Activated B cell treated with CpG ODN at 0.5 μM for 24 hours (primary cell): ENCODE measurements around the gene CNGB1. TPM values are rescaled to one million over a fixed set of nuclear protein-coding genes. Genes with fewer than 3 reads are reported as not detected.

Source experiments
- ATAC-seq: fragments of 200-7000 bp; cut with Tn5 transposase; one replicate; pipeline ENCODE4 v1.10.0; 2021; ENCODE audit warnings: low read depth, mild to moderate bottlenecking, moderate library complexity
- CTCF ChIA-PET: fragments of 350-600 bp; sonication (Branson Sonifier 250); formaldehyde crosslinking; loops from one replicate; lab custom pipeline; 2021; ENCODE audit warnings: antibody characterized with exemption; lab: Charles Lee
- POLR2A ChIA-PET: fragments of 350-600 bp; sonication (Branson Sonifier 250); formaldehyde crosslinking; loops from one replicate; lab custom pipeline; 2021; ENCODE audit warnings: antibody characterized with exemption; lab: Charles Lee
- DNase-seq: peaks from one replicate; pipeline ENCODE4 v3.0.0; 2022
- H3K27ac Mint-ChIP-seq: one replicate; pipeline ENCODE4 v1.8.0; 2020; ENCODE audit warnings: mixed read lengths
- H3K27me3 Mint-ChIP-seq: one replicate; pipeline ENCODE4 v1.8.0; 2021; ENCODE audit warnings: mixed read lengths
- H3K36me3 Mint-ChIP-seq: one replicate; pipeline ENCODE4 v1.8.0; 2021; ENCODE audit warnings: low read depth, mixed read lengths
- H3K4me1 Mint-ChIP-seq: one replicate; pipeline ENCODE4 v1.8.0; 2021; ENCODE audit warnings: mixed read lengths
- H3K4me3 Mint-ChIP-seq: one replicate; pipeline ENCODE4 v1.8.0; 2020; ENCODE audit warnings: mild to moderate bottlenecking, mixed read lengths
- H3K9me3 Mint-ChIP-seq: one replicate; pipeline ENCODE4 v1.8.0; 2020; ENCODE audit warnings: mixed read lengths
- intact Hi-C: fragments of 100-400 bp; cut with micrococcal nuclease; formaldehyde crosslinking; loops from one replicate; pipeline ENCODE4 v1.15.1; 2024
- total RNA-seq: library from RNA; stranded (reverse); gene quantifications from 2 replicates; pipeline ENCODE4 v1.2.3, GENCODE V29; 2022
- TF ChIP-seq, protein P1 (sequence below): fragments of 200-600 bp; IDR thresholded peaks from one replicate; pipeline ENCODE4 v1.8.0; 2022; ENCODE audit warnings: antibody characterized with exemption, mild to moderate bottlenecking

Gene CNGB1
- total RNA-seq, 1 donor from 2014 or later = not detected

- no peaks in the 10 kb centered on the region for H3K27me3 Mint-ChIP-seq
- H3K4me1 Mint-ChIP-seq = peaks cover 45% of the 10 kb centered on the region
- H3K9me3 Mint-ChIP-seq = no peaks in the 10 kb centered on the region
- intact Hi-C loops = loop anchor here (1.0 to 10.0 kb wide), 5 partner anchors 15 to 635 kb away; partner anchors contain the start of gene KATNB1
- H3K27ac Mint-ChIP-seq = peak within 1 kb of the TSS; percentile 92
- ChIA-PET CTCF (interaction anchor here (0.8 to 2.7 kb wide), 3 partner anchors 14 to 101 kb away, joined by 3 to 11 read pairs (median 4); no protein-coding TSS in a partner anchor), POLR2A (interaction anchor here (0.5 to 2.5 kb wide), 7 partner anchors 9 to 630 kb away, joined by 3 to 12 read pairs (median 5); partner anchors contain the start of genes CFAP20, CNOT1 and KATNB1)
- TF ChIP-seq, protein P1, sequence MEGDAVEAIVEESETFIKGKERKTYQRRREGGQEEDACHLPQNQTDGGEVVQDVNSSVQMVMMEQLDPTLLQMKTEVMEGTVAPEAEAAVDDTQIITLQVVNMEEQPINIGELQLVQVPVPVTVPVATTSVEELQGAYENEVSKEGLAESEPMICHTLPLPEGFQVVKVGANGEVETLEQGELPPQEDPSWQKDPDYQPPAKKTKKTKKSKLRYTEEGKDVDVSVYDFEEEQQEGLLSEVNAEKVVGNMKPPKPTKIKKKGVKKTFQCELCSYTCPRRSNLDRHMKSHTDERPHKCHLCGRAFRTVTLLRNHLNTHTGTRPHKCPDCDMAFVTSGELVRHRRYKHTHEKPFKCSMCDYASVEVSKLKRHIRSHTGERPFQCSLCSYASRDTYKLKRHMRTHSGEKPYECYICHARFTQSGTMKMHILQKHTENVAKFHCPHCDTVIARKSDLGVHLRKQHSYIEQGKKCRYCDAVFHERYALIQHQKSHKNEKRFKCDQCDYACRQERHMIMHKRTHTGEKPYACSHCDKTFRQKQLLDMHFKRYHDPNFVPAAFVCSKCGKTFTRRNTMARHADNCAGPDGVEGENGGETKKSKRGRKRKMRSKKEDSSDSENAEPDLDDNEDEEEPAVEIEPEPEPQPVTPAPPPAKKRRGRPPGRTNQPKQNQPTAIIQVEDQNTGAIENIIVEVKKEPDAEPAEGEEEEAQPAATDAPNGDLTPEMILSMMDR = no peak
- peak; percentile 19 for ATAC-seq
- H3K36me3 Mint-ChIP-seq = peaks cover 52% of the 10 kb centered on the region
- H3K4me3 Mint-ChIP-seq = peak within 1 kb of the TSS; percentile 94
- no peak for DNase-seq
Observed at GRCh38 chr16:57999971-58000705, 29.2 kb upstream of the CNGB1 start, which contains the start of gene ZNF319. ZNF319 (minus strand) TSS chr16:58000672; CDS start chr16:57998265, 2,407 bp downstream.

- no peak for ATAC-seq
Observed at GRCh38 chr16:57999366-57999970, 28.5 kb upstream of the CNGB1 start.

DNA sequence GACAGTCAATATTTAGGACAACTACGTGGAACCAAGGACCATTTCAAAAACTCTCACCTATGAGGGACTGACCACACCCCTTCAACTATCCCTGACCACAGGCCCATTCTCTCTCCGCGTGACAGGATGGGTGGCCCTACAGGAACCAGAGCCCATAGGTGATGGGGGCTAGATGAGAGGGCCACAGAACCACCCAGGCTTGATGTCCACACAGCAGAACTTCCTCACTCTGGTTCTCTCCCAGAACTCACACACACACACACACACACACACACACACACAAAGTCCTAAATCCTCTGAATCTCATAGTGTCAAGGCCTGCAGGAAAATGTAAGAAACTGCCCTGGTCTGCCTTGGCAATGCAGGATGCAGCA is 28.1 kb upstream of the CNGB1 start:
- H3K36me3 Mint-ChIP-seq = peaks cover 47% of the 10 kb centered on the region

More at GRCh38 chr16:57999366-57999970, 28.5 kb upstream of the CNGB1 start:
- Mint-ChIP-seq H3K36me3 (peaks cover 51% of the 10 kb centered on the region), H3K9me3 (no peaks in the 10 kb centered on the region), H3K4me3 (peak overlapping the region; percentile 80), H3K4me1 (peaks cover 43% of the 10 kb centered on the region), H3K27ac (peak overlapping the region; percentile 76), H3K27me3 (no peaks in the 10 kb centered on the region)
- POLR2A ChIA-PET = interaction anchor here (1.2 to 1.6 kb wide), 3 partner anchors 8 to 631 kb away, joined by 3 to 6 read pairs (median 5); partner anchors contain the start of gene CNOT1
- intact Hi-C loops = no loop called here
- DNase-seq = no peak
- CTCF ChIA-PET = interaction anchor here (0.8 to 2.7 kb wide), 3 partner anchors 14 to 100 kb away, joined by 3 to 11 read pairs (median 4); no protein-coding TSS in a partner anchor
- TF ChIP-seq, protein P1 = no peak

DNA sequence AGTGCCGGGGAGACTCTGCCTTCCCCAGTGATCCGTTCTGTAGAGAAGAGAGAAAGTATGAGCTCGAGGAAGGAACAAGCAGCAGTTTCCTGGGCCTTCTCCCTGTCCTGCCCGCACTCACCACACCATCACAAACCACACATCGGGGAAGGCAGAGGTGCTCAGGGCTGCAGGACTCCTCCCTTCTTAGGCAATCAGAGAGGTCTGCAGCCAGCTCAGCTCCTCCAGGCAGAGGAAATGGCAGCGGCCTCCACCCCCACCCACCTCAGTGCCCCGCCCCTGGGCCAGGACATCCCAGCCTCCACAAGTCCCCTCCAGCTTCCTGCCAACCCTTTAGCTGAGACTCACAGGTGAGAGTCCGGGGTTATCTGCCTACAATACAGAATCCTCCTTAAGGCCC is 27.6 kb upstream of the CNGB1 start:
- Mint-ChIP-seq H3K4me3 (no peak overlapping the region), H3K4me1 (peaks cover 37% of the 10 kb centered on the region), H3K27ac (no peak overlapping the region), H3K9me3 (no peaks in the 10 kb centered on the region), H3K36me3 (peaks cover 44% of the 10 kb centered on the region), H3K27me3 (no peaks in the 10 kb centered on the region)
- no peak for ATAC-seq
- ChIA-PET CTCF (no interaction called here), POLR2A (no interaction called here)
- intact Hi-C loops = no loop called here
- DNase-seq = no peak
- TF ChIP-seq, protein P1 = no peak

More for the DNA sequence above, 28.1 kb upstream of the CNGB1 start:
- DNase-seq (no peak), ATAC-seq (no peak)
- intact Hi-C loops = no loop called here
- Mint-ChIP-seq H3K27ac (peak overlapping the region; percentile 76), H3K27me3 (no peaks in the 10 kb centered on the region), H3K4me3 (peak overlapping the region; percentile 80), H3K4me1 (peaks cover 39% of the 10 kb centered on the region), H3K9me3 (no peaks in the 10 kb centered on the region)
- TF ChIP-seq, protein P1 = no peak
- ChIA-PET POLR2A (interaction anchor here (1.3 kb wide), 1 partner anchor 8 kb away, joined by 3 read pairs; no protein-coding TSS in a partner anchor), CTCF (no interaction called here)
